NCI-H1092 treated with DMSO at 0.1 percent for 48 hours (cell line): Measurements from ENCODE around the gene CRYAA.

Source experiments
- DNase-seq: peaks from one replicate; lab custom pipeline; 2025; lab: John Stamatoyannopoulos, UW

The CRYAA gene

DNA sequence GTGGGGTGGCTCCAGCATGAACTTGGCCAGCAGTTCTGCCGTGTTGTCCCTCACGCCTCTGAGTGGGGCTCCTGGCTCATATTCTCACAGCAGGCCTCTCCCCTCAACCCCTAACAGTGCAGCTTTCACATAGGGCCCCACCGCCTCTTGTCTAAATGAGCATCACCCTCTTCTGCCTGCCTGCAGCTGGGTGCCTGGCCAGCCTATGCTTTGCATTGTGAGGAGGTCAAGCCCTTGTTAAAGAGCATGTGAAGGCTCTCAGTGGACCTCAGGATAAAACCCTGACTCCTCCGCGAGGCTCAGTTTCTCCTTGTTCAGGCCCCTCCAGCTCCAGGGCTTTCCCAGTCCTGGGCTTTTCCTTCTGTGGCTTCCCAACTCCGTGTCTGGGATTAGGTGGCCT, 34.8 kb downstream of the CRYAA start:
- DNase-seq = no peak

DNA sequence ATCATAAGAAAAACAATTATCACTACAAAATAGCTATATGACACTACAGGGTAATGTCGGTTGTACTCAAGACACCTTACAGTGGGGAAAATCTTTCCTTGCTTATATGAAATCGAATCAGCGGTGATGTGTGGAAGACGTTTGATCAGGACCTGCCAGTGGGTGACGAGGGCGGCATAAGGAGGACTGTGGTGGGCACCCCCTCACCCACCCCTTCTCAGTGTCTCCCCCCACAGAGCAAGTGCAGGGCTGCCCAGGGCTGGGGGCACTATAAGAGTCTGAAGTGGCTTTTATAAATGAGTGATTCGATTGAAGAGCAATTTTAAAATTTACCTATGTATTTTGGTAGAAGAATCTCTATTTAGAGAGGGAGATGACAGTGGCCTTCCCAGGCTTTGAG, 35.8 kb downstream of the CRYAA start:
- no peak for DNase-seq

DNA sequence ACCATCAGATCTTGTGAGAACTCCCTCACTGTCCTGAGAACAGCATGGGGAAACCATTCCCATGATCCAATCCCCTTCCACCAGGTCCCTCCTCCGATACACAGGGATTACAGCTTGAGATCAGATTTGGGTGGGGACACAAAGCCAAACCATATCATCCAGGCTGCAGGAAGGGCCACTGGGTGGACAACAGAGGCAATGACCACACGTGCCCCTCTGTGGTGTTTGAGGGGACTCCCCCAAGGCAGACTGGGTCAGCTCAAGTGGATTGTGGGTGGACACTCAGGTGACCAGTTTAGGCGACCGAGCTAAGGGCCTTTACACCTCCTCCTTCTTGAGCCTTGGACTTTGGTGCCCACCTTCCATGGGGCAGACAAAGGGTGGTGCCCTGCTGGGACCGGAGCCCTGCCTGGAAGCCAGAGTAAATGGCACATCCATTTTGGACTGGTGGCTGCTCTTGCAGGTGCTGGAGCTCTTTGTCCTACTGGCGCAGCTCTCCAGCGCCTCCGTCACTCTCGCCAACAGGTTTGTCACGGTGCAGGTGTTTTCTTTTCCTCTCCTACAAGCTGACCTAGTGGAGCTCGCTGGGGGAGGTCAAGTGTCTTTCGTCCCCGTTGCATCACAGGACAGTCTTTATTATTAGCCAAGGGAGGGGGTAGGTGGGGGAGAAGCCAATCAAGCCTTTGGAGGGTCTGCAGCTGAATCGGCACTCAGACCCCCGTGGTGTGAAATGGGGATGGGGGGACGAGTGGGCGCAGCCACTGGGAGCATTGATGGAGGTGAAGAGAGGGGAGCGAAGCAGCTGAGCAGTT, 37.6 kb downstream of the CRYAA start:
- no peak for DNase-seq

DNA sequence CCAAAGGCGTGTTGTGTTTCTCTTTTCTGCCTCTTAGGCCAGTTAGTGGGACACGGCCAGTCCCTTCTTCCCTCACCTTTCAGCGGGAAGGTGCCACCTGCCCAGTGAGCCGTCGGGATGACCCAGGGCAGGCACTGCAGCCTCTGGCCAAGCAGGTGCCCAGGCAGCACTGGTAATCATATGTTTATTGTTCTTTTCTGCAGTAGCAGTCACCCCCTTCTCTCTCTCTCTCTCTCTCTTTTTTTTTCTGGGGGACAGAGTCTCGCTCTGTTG, 38.2 kb downstream of the CRYAA start:
- DNase-seq = no peak

DNA sequence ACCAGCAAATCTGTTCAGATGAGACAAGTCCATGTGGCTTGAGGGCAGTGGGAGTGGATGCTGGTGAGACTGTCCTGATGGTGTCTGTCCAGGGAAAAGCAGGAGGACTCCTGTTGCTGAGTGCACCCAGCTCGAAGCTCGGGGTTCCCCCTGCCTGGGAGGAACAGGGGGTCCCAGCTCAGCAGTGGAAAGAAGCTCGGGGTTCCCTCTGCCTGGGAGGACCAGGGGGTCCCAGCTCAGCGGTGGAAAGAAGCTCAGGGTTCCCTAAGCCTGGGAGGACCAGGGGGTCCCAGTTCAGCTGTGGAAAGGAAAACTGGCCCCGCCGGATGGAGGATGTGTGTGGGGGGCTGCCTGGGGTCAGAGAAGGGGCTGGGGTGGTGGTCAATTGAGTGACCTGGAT, 39.1 kb downstream of the CRYAA start:
- DNase-seq = no peak

DNA sequence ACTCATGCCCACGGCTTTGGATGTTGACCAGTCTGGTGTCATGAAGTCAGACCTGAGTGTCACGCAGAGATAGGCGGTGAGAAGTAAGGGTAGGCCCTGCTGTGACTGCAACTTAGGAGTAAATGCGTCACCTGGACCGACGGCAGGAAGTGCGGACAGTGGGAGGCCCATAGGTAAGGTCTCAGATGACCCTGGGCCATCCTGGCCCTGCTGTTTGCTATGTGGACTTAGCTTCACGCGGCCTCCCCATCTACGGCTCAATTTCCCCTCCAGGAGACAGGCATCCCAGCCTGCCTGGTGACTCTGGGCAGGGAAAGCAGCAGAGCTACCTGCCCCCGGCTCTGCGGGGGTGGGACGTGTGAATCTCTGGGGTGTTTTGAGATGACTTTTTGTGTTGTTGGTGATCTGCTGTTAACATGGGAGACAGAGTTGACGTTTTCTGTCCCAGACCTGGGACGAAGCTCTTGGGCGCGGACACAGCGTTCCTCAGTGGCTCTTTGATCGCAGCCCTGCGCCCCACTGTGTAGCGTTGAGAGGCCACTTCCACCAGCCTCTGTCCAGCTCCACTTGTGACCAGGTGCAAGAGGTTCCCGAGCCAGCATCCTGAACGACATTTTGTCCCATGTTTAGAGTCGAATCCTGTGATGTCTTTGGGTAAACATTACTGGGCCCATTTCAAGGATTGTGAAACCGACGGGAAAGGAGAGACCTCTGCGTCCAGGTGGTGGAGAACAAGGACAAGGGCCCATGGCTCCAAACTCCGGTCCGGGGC, 39.9 kb downstream of the CRYAA start:
- DNase-seq = no peak

DNA sequence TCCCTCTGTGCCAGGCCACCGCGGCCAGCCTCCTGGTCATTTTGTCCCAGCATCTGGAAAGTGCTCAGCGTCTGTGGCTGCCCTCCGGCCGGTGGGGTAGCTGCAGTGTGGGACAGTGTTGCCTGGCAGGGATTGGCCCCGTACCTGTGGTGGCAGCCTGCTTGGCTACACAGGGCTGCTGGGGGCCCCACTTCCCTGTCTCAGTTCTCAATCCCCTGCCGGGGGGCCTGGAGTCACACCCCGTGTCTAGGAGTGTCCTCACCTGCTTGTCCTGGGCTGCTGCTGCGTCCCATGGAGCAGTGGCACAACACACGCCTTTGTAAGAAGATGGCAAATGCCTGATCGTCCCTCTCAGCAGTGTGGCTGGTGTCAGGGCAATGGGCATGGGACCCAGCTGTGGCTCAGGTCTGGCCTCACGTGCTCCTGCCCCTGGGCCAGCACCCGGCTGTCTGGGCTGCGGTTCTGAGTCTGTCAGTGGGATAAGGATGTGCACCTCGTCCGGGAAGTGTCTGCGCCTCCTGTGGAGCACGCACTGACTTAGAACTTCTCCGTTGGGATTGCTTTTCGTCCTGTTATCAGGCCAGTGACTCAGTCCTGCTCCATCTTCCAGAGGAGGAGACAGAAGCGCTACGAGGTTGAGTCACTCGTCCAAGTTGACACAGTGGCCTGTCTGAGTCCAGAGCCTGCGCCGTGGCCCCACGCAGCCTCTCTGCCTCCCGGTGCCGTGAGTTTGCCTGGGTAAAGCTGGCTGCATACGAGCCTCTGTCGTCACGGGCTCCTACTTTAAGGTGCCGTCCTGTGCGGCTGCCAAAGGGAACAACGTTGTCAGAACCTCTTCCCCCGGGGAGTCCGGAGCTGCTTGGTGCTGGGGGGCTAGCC, 41.0 kb downstream of the CRYAA start:
- no peak for DNase-seq

DNA sequence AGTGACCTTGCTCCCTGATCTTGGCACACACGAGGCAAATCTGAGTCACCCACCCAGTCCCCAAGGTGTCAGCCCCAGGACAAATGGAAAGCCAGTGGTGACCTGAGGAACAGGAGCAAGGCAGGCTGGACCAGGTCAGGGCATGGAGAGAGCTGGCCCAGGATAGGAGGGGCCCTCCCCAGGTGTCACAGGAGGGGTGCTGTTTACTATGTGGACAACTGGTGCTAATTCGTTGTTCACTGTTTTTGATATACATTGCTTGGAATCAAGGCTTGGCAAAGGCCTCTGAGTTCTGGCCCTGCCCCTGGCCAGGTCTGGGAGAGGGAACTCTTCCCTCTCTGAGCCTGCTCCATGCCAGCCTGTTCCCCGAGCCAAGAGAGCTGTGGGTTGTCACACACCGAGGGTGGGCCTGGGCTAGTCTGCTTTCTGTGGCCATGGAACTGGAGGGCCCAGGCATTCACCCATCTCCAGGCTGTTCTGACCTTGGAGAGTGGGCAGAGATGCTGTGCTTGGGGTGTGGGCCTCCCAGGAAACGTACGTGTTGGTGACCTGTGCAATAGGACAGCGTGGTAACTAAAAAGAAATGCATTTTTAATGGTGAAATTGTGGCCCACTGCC, 41.8 kb downstream of the CRYAA start:
- DNase-seq = no peak

DNA sequence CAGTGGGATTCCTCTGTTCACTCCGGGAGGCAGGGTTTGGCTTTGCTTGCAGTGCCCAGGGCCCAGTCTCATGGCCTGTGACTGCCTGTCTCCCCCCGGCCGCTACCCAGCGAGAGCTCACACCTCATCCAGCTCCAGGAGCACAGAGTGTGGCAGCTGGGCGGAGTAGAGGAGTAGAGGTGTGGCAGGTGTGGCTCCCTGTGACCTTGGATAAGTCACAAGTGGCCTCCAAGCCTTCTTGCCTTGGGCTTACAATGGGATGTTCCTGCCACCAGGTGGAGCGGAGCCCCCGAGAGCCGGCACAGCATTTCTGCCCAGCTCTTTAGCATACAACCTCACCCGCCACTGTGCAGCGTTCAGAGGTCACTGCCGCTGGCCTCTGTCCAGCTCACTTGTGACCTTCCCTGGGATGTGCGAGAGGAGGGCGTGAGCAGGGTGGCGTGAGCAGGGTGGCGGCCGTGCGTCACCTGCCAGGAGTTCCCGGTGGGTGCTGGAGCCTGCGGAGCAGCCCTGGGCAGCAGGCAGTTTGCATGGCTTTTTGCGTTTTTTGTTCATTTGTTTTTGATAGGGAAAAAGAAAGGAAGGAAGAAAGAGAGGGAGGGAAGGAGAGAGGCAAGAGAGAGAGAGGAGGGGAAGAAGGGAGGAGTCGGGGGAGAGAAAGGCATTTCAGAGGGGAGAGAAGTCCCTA, 42.4 kb downstream of the CRYAA start:
- no peak for DNase-seq

DNA sequence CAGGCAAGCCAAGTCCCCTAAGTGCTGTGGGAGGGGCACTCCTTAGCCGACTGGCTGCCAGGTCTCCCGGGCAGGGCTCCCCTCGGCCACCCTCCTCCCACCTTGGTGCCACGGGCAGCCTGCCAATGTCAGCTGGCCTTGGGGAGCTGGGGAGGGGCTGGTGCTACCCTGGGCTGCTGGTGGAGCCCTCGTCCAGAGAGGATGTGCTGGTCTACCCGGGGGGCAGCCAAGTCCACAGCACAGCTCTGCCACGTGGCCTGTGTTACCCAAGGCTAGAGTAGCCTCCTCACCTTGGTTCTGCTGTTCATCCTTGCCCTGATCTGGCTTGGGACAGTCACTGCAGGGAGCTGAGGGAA, 42.9 kb downstream of the CRYAA start:
- DNase-seq = no peak
